WTC11 (cell line): ENCODE measurements around the gene ZNF747. TPM values are rescaled to one million over a fixed set of nuclear protein-coding genes. Genes with fewer than 3 reads are reported as not detected.

ENCODE experiments used
- ATAC-seq: fragments of 200-7000 bp; cut with Tn5 transposase; 2 replicates; pipeline ENCODE4 v1.10.0; 2021; ENCODE audit warnings: mild to moderate bottlenecking, moderate library complexity
- CTCF ChIA-PET: fragments of 300-600 bp; sonication (Branson Sonifier 250); formaldehyde crosslinking; loops from one replicate; lab custom pipeline; 2021; ENCODE audit warnings: antibody characterized with exemption; lab: Charles Lee
- POLR2A ChIA-PET: fragments of 350-600 bp; sonication (Branson Sonifier 250); formaldehyde crosslinking; loops from one replicate; lab custom pipeline; 2021; ENCODE audit warnings: antibody characterized with exemption; lab: Charles Lee
- DNase-seq: peaks from one replicate; pipeline ENCODE4 v3.0.0; 2021; ENCODE audit warnings: low spot score
- H3K27ac Mint-ChIP-seq: 2 replicates; pipeline ENCODE4 v1.8.0; 2021; ENCODE audit warnings: mixed read lengths
- H3K27me3 Mint-ChIP-seq: 2 replicates; pipeline ENCODE4 v1.8.0; 2021; ENCODE audit warnings: low read depth, mild to moderate bottlenecking, moderate library complexity, mixed read lengths
- H3K36me3 Mint-ChIP-seq: 2 replicates; pipeline ENCODE4 v1.8.0; 2021; ENCODE audit warnings: mixed read lengths
- H3K4me1 Mint-ChIP-seq: 2 replicates; pipeline ENCODE4 v1.8.0; 2022; ENCODE audit warnings: mixed read lengths
- H3K4me3 Mint-ChIP-seq: 2 replicates; pipeline ENCODE4 v1.8.0; 2021; ENCODE audit warnings: mild to moderate bottlenecking, moderate library complexity, mixed read lengths
- H3K9me3 Mint-ChIP-seq: 2 replicates; pipeline ENCODE4 v1.8.0; 2021; ENCODE audit warnings: mixed read lengths
- ELF4 ChIP-seq: sonication (generic); formaldehyde crosslinking; IDR thresholded peaks from 2 replicates; pipeline ENCODE4 v1.8.1; 2022; ENCODE audit warnings: low read depth, mild to moderate bottlenecking, moderate library complexity, missing genetic modification reagents
- EMX1 ChIP-seq: fragments of 250-450 bp; sonication (Bioruptor Pico); IDR thresholded peaks from 2 replicates; pipeline ENCODE4 v1.8.0; 2021; ENCODE audit warnings: mild to moderate bottlenecking
- ESRRA ChIP-seq: sonication (generic); formaldehyde crosslinking; IDR thresholded peaks from 2 replicates; pipeline ENCODE4 v1.8.1; 2022; ENCODE audit warnings: mild to moderate bottlenecking, missing genetic modification reagents, borderline replicate concordance
- GABPB1 ChIP-seq: sonication (generic); formaldehyde crosslinking; IDR thresholded peaks from 2 replicates; pipeline ENCODE4 v1.8.1; 2023; ENCODE audit warnings: mild to moderate bottlenecking, missing genetic modification reagents
- GRHL2 ChIP-seq: fragments of 250-450 bp; sonication (Bioruptor Pico); IDR thresholded peaks from 2 replicates; pipeline ENCODE4 v1.8.0; 2022; ENCODE audit warnings: mild to moderate bottlenecking, moderate library complexity; ENCODE audit not compliant: insufficient replicate concordance, severe bottlenecking
- GTF2I ChIP-seq: fragments of 250-450 bp; sonication (Bioruptor Pico); conservative IDR thresholded peaks from 2 replicates; pipeline ENCODE4 v1.4.0; 2021; ENCODE audit warnings: mild to moderate bottlenecking
- PRRX2 ChIP-seq: fragments of 250-450 bp; sonication (Bioruptor Pico); IDR thresholded peaks from 2 replicates; pipeline ENCODE4 v1.8.0; 2021; ENCODE audit warnings: mild to moderate bottlenecking
- RELA ChIP-seq: sonication (generic); formaldehyde crosslinking; IDR thresholded peaks from 2 replicates; pipeline ENCODE4 v1.8.1; 2022; ENCODE audit warnings: missing genetic modification reagents, mild to moderate bottlenecking, borderline replicate concordance
- ZNF138 ChIP-seq: sonication (generic); formaldehyde crosslinking; conservative IDR thresholded peaks from 2 replicates; pipeline ENCODE4 v1.8.1; 2022; ENCODE audit warnings: mild to moderate bottlenecking, moderate library complexity, missing genetic modification reagents
- ZNF423 ChIP-seq: fragments of 250-450 bp; sonication (Bioruptor Pico); IDR thresholded peaks from 2 replicates; pipeline ENCODE4 v2.1.2; 2022; ENCODE audit warnings: mild to moderate bottlenecking, moderate library complexity
- ZNF512 ChIP-seq: sonication (generic); formaldehyde crosslinking; IDR thresholded peaks from 2 replicates; pipeline ENCODE4 v1.8.1; 2022; ENCODE audit warnings: missing genetic modification reagents, borderline replicate concordance
- total RNA-seq: library from RNA; stranded (reverse); gene quantifications from 3 replicates; pipeline ENCODE4 v1.2.3, GENCODE V29; 2021
- TF ChIP-seq, protein P1 (sequence below): sonication (generic); formaldehyde crosslinking; conservative IDR thresholded peaks from 2 replicates; pipeline ENCODE4 v1.8.1; 2023; ENCODE audit warnings: mild to moderate bottlenecking, low read depth, missing genetic modification reagents, moderate library complexity
- TF ChIP-seq, protein P2 (sequence below): sonication (generic); formaldehyde crosslinking; IDR thresholded peaks from 2 replicates; pipeline ENCODE4 v1.8.0; 2022; ENCODE audit warnings: mild to moderate bottlenecking, missing genetic modification reagents
- TF ChIP-seq, protein P3 (sequence below): fragments of 250-450 bp; sonication (Bioruptor Pico); conservative IDR thresholded peaks from 2 replicates; pipeline ENCODE4 v1.9.0; 2021; ENCODE audit warnings: mild to moderate bottlenecking
- TF ChIP-seq, protein P4 (sequence below): fragments of 250-450 bp; sonication (Bioruptor Pico); IDR thresholded peaks from 2 replicates; pipeline ENCODE4 v1.9.0; 2021; ENCODE audit warnings: mild to moderate bottlenecking

Gene ZNF747
- total RNA-seq, 1 experiment from 2014 or later = 11.3 TPM

GRCh38 chr16:30503403-30504296, 31.0 kb downstream of the ZNF747 start (continued):
- TF ChIP-seq, protein P1, sequence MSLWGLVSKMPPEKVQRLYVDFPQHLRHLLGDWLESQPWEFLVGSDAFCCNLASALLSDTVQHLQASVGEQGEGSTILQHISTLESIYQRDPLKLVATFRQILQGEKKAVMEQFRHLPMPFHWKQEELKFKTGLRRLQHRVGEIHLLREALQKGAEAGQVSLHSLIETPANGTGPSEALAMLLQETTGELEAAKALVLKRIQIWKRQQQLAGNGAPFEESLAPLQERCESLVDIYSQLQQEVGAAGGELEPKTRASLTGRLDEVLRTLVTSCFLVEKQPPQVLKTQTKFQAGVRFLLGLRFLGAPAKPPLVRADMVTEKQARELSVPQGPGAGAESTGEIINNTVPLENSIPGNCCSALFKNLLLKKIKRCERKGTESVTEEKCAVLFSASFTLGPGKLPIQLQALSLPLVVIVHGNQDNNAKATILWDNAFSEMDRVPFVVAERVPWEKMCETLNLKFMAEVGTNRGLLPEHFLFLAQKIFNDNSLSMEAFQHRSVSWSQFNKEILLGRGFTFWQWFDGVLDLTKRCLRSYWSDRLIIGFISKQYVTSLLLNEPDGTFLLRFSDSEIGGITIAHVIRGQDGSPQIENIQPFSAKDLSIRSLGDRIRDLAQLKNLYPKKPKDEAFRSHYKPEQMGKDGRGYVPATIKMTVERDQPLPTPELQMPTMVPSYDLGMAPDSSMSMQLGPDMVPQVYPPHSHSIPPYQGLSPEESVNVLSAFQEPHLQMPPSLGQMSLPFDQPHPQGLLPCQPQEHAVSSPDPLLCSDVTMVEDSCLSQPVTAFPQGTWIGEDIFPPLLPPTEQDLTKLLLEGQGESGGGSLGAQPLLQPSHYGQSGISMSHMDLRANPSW (CRISPR knock-in tag) = no peak
- TF ChIP-seq, protein P2, sequence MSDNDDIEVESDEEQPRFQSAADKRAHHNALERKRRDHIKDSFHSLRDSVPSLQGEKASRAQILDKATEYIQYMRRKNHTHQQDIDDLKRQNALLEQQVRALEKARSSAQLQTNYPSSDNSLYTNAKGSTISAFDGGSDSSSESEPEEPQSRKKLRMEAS (CRISPR knock-in tag) = no peak
- no peak for TF ChIP-seq PRRX2 (CRISPR knock-in tag)
- no peak for TF ChIP-seq ESRRA (CRISPR knock-in tag)
- TF ChIP-seq RELA (CRISPR knock-in tag) = no peak
- TF ChIP-seq, protein P3, sequence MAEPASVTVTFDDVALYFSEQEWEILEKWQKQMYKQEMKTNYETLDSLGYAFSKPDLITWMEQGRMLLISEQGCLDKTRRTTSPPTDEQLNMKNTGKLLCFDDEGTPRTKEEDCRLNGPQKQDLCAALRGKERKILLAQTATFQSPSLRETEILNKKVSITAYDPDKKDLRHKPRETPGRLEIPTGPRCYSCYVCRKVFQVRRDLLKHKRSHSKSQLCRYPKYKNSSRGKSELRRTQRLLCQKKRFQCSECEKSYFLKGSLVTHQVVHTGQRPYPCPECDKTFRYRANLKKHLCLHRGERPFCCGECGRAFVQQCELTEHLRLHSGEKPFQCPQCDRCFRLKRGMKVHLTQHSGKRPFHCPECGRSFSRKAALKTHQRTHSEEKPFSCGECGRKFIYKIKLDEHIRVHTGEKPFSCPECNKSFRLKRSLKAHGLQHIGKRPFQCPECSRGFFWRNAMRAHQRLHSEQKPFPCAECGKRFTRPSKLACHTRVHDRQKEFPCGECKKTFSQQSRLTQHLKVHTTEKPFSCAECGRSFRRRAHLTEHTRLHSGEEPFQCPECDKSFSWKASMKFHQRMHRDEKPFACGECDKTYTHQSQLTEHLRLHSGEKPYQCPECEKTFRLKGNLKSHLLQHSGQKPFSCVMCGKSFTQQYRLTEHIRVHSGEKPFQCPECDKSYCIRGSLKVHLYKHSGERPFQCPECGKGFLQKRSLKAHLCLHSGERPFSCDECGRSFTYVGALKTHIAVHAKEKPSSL (CRISPR knock-in tag) = no peak
- TF ChIP-seq ZNF423 (CRISPR knock-in tag) = no peak
- TF ChIP-seq, protein P4, sequence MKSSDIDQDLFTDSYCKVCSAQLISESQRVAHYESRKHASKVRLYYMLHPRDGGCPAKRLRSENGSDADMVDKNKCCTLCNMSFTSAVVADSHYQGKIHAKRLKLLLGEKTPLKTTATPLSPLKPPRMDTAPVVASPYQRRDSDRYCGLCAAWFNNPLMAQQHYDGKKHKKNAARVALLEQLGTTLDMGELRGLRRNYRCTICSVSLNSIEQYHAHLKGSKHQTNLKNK = no peak
- TF ChIP-seq ZNF138 (CRISPR knock-in tag) = no peak
- no peak for TF ChIP-seq EMX1 (CRISPR knock-in tag)
- TF ChIP-seq ZNF512 (CRISPR knock-in tag) = no peak

- Mint-ChIP-seq H3K4me3 (no peak overlapping the region), H3K27me3 (peaks cover 4% of the 10 kb centered on the region; the same call in 1 of the 2 replicates), H3K4me1 (no peaks in the 10 kb centered on the region; the same call in 1 of the 2 replicates), H3K9me3 (no peaks in the 10 kb centered on the region), H3K36me3 (no peaks in the 10 kb centered on the region), H3K27ac (no peak overlapping the region)
- DNase-seq (no peak), ATAC-seq (no peak)
- POLR2A ChIA-PET = no interaction called here
- CTCF ChIA-PET = interaction anchor here (2.3 to 2.9 kb wide), 2 partner anchors 69 to 116 kb away, joined by 7 to 9 read pairs; partner anchors contain the start of gene DCTPP1
- TF ChIP-seq GRHL2 (CRISPR knock-in tag) (no peak), GABPB1 (CRISPR knock-in tag) (no peak), ZNF138 (CRISPR knock-in tag) (no peak), GTF2I (CRISPR knock-in tag) (no peak), ELF4 (CRISPR knock-in tag) (no peak)
Observed at GRCh38 chr16:30499284-30499683, 35.4 kb downstream of the ZNF747 start.
